Measurements from ENCODE around the gene FILIP1.

The FILIP1 gene

GRCh38 chr6:75376347-75377024 lies 117.1 kb downstream of the FILIP1 start:
- Histone ChIP-seq H3K4me3 (ENCODE audit: low read depth, low read length) (no peak overlapping the region), H4K8ac (ENCODE audit: low read depth, low read length) (no peak overlapping the region), H3K4me1 (ENCODE audit: control insufficient read depth in 1 of 2, insufficient read depth in 2 of 2, low read length in 2 of 2) (peaks cover 5 to 15% of the 10 kb centered on the region in 2 experiments), H3K9ac (ENCODE audit: low read length) (no peak overlapping the region), H3K36me3 (ENCODE audit: control insufficient read depth in 1 of 2, insufficient read depth in 2 of 2, low read length in 2 of 2) (no peaks in the 10 kb centered on the region), H3K27ac (ENCODE audit: low read depth, low read length) (no peak overlapping the region), H3K9me3 (ENCODE audit: insufficient read depth, low read depth, low read length) (no peaks in the 10 kb centered on the region), H3K23ac (ENCODE audit: low read length) (no peak overlapping the region), H3K4me2 (ENCODE audit: low read length) (no peak overlapping the region), H3K79me1 (ENCODE audit: low read length) (peaks cover 3% of the 10 kb centered on the region), H2BK5ac (ENCODE audit: low read depth, low read length, poor library complexity) (no peak overlapping the region), H4K91ac (ENCODE audit: low read depth, low read length) (no peak overlapping the region), H3K14ac (ENCODE audit: low read length) (no peak overlapping the region), H2AK5ac (ENCODE audit: low read length) (no peak overlapping the region), H2BK120ac (ENCODE audit: insufficient read depth, low read length, poor library complexity) (peak overlapping the region; percentile 5), H2BK12ac (ENCODE audit: low read length) (no peak overlapping the region), H2AFZ (ENCODE audit: insufficient read depth, low read length, poor library complexity) (no peak overlapping the region), H4K12ac (ENCODE audit: low read depth, low read length) (no peak overlapping the region), H3K79me2 (ENCODE audit: control insufficient read depth, insufficient read depth, low read length, poor library complexity) (no peaks in the 10 kb centered on the region), H3K4ac (ENCODE audit: low read depth, low read length) (no peak overlapping the region), H3K18ac (ENCODE audit: low read length) (no peak overlapping the region), H3K27me3 (ENCODE audit: insufficient read depth, low read length) (no peaks in the 10 kb centered on the region)
- WGBS (ENCODE audit: extremely low coverage, insufficient coverage, insufficient read length): no CpG with 5 or more reads among the region's 2 CpGs
- peak; percentile 42 to 78 for DNase-seq

GRCh38 chr6:75374961-75375400 lies 118.6 kb downstream of the FILIP1 start:
- Histone ChIP-seq H4K12ac (ENCODE audit: low read depth, low read length) (no peak overlapping the region), H3K4me1 (ENCODE audit: control insufficient read depth in 1 of 2, insufficient read depth in 2 of 2, low read length in 2 of 2) (peaks cover 5 to 15% of the 10 kb centered on the region in 2 experiments), H3K23ac (ENCODE audit: low read length) (no peak overlapping the region), H3K14ac (ENCODE audit: low read length) (no peak overlapping the region), H2AK5ac (ENCODE audit: low read length) (no peak overlapping the region), H3K36me3 (ENCODE audit: control insufficient read depth in 1 of 2, insufficient read depth in 2 of 2, low read length in 2 of 2) (no peaks in the 10 kb centered on the region), H4K8ac (ENCODE audit: low read depth, low read length) (no peak overlapping the region), H3K27ac (ENCODE audit: low read depth, low read length) (no peak overlapping the region), H2BK12ac (ENCODE audit: low read length) (peak overlapping the region; percentile 41), H3K4me3 (ENCODE audit: low read depth, low read length) (no peak overlapping the region), H3K18ac (ENCODE audit: low read length) (no peak overlapping the region), H3K4me2 (ENCODE audit: low read length) (no peak overlapping the region), H3K27me3 (ENCODE audit: insufficient read depth, low read length) (no peaks in the 10 kb centered on the region), H2BK5ac (ENCODE audit: low read depth, low read length, poor library complexity) (no peak overlapping the region), H3K9ac (ENCODE audit: low read length) (no peak overlapping the region), H2AFZ (ENCODE audit: insufficient read depth, low read length, poor library complexity) (peak overlapping the region; percentile 15), H3K9me3 (ENCODE audit: insufficient read depth, low read depth, low read length) (no peaks in the 10 kb centered on the region), H2BK120ac (ENCODE audit: insufficient read depth, low read length, poor library complexity) (no peak overlapping the region), H3K79me2 (ENCODE audit: control insufficient read depth, insufficient read depth, low read length, poor library complexity) (no peaks in the 10 kb centered on the region), H4K91ac (ENCODE audit: low read depth, low read length) (peak overlapping the region; percentile 13), H3K4ac (ENCODE audit: low read depth, low read length) (no peak overlapping the region), H3K79me1 (ENCODE audit: low read length) (peaks cover 3% of the 10 kb centered on the region)
- no CpG with 5 or more reads among the region's 5 CpGs for WGBS (ENCODE audit: extremely low coverage, insufficient coverage, insufficient read length)
- no peak for DNase-seq

GRCh38 chr6:75372884-75373283 lies 120.7 kb downstream of the FILIP1 start:
- no peak overlapping the region for H4K91ac ChIP-seq (ENCODE audit: low read depth, low read length)
- H3K4me1 ChIP-seq (ENCODE audit: control insufficient read depth in 1 of 2, insufficient read depth in 2 of 2, low read length in 2 of 2): peaks cover 2 to 7% of the 10 kb centered on the region in 2 experiments
- H4K8ac ChIP-seq (ENCODE audit: low read depth, low read length): no peak overlapping the region
- no peak overlapping the region for H2AFZ ChIP-seq (ENCODE audit: insufficient read depth, low read length, poor library complexity)
- no peaks in the 10 kb centered on the region for H3K9me3 ChIP-seq (ENCODE audit: insufficient read depth, low read depth, low read length)
- no peaks in the 10 kb centered on the region for H3K79me2 ChIP-seq (ENCODE audit: control insufficient read depth, insufficient read depth, low read length, poor library complexity)
- no peak overlapping the region for H3K9ac ChIP-seq (ENCODE audit: low read length)
- no peak overlapping the region for H2BK5ac ChIP-seq (ENCODE audit: low read depth, low read length, poor library complexity)
- H3K4me2 ChIP-seq (ENCODE audit: low read length): no peak overlapping the region
- no peak overlapping the region for H2AK5ac ChIP-seq (ENCODE audit: low read length)
- no peak overlapping the region for H3K23ac ChIP-seq (ENCODE audit: low read length)
- no peak overlapping the region for H2BK120ac ChIP-seq (ENCODE audit: insufficient read depth, low read length, poor library complexity)
- no peaks in the 10 kb centered on the region for H3K27me3 ChIP-seq (ENCODE audit: insufficient read depth, low read length)
- no peak overlapping the region for H3K14ac ChIP-seq (ENCODE audit: low read length)
- H3K18ac ChIP-seq (ENCODE audit: low read length): no peak overlapping the region
- H3K79me1 ChIP-seq (ENCODE audit: low read length): no peaks in the 10 kb centered on the region
- H4K12ac ChIP-seq (ENCODE audit: low read depth, low read length): no peak overlapping the region
- no peak overlapping the region for H3K27ac ChIP-seq (ENCODE audit: low read depth, low read length)
- H3K4ac ChIP-seq (ENCODE audit: low read depth, low read length): no peak overlapping the region
- DNase-seq: no peak
- no peaks in the 10 kb centered on the region for H3K36me3 ChIP-seq (ENCODE audit: control insufficient read depth in 1 of 2, insufficient read depth in 2 of 2, low read length in 2 of 2)
- no peak overlapping the region for H2BK12ac ChIP-seq (ENCODE audit: low read length)
- no peak overlapping the region for H3K4me3 ChIP-seq (ENCODE audit: low read depth, low read length)

- Histone ChIP-seq H3K9ac (ENCODE audit: low read length) (no peak overlapping the region), H4K12ac (ENCODE audit: low read depth, low read length) (no peak overlapping the region), H3K4me2 (ENCODE audit: low read length) (no peak overlapping the region), H3K27me3 (ENCODE audit: insufficient read depth, low read length) (no peaks in the 10 kb centered on the region), H3K4me3 (ENCODE audit: low read depth, low read length) (no peak overlapping the region), H3K18ac (ENCODE audit: low read length) (no peak overlapping the region), H3K4ac (ENCODE audit: low read depth, low read length) (no peak overlapping the region), H4K8ac (ENCODE audit: low read depth, low read length) (no peak overlapping the region), H2AFZ (ENCODE audit: insufficient read depth, low read length, poor library complexity) (no peak overlapping the region), H2AK5ac (ENCODE audit: low read length) (no peak overlapping the region), H3K36me3 (ENCODE audit: control insufficient read depth in 1 of 2, insufficient read depth in 2 of 2, low read length in 2 of 2) (no peaks in the 10 kb centered on the region), H3K79me2 (ENCODE audit: control insufficient read depth, insufficient read depth, low read length, poor library complexity) (no peaks in the 10 kb centered on the region), H3K27ac (ENCODE audit: low read depth, low read length) (no peak overlapping the region), H3K79me1 (ENCODE audit: low read length) (no peaks in the 10 kb centered on the region), H3K23ac (ENCODE audit: low read length) (no peak overlapping the region), H3K4me1 (ENCODE audit: control insufficient read depth in 1 of 2, insufficient read depth in 2 of 2, low read length in 2 of 2) (peaks cover 0 to 2% of the 10 kb centered on the region in 2 experiments), H2BK120ac (ENCODE audit: insufficient read depth, low read length, poor library complexity) (peak overlapping the region; percentile 55), H4K91ac (ENCODE audit: low read depth, low read length) (no peak overlapping the region), H2BK12ac (ENCODE audit: low read length) (no peak overlapping the region), H3K14ac (ENCODE audit: low read length) (no peak overlapping the region), H3K9me3 (ENCODE audit: insufficient read depth, low read depth, low read length) (no peaks in the 10 kb centered on the region), H2BK5ac (ENCODE audit: low read depth, low read length, poor library complexity) (no peak overlapping the region)
- no peak for DNase-seq
- no CpG with 5 or more reads among the region's 2 CpGs for WGBS (ENCODE audit: extremely low coverage, insufficient coverage, insufficient read length)
Measured at GRCh38 chr6:75370011-75370410, 123.6 kb downstream of the FILIP1 start.
